ENCODE measurements around the gene UBE2E3.

DNA sequence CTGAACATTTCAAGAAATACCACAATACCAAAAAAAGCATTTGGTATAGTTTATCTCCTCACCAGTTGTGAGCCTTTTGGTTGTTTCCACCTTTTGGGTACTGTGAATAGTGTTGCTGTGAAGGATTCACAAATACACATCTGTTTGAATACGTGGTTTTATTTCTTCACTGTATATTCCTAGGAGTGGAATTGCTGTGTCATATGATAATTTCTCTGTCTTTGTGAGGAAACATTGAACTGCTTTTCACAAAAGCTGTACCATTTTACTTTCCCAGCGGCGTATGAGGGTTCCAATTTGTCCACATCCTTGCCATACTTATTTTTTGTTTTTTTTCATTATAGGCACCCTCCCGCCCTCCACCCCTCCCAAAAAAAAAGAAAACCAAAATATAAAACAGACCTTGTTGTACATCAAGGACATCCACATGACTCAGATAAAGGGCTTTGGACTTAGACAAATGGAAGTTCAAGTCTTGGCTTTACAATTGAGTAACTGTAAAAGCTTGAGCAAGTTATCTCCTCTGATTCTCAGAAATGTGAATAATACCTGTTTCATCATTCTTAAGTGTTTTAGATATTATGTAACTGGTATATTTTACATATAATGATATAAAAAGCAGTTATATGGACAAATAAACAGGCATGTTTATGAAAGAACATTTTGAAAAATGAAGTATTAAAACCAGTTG is 19.0 kb downstream of the UBE2E3 start:
- TF ChIP-seq, protein P1, sequence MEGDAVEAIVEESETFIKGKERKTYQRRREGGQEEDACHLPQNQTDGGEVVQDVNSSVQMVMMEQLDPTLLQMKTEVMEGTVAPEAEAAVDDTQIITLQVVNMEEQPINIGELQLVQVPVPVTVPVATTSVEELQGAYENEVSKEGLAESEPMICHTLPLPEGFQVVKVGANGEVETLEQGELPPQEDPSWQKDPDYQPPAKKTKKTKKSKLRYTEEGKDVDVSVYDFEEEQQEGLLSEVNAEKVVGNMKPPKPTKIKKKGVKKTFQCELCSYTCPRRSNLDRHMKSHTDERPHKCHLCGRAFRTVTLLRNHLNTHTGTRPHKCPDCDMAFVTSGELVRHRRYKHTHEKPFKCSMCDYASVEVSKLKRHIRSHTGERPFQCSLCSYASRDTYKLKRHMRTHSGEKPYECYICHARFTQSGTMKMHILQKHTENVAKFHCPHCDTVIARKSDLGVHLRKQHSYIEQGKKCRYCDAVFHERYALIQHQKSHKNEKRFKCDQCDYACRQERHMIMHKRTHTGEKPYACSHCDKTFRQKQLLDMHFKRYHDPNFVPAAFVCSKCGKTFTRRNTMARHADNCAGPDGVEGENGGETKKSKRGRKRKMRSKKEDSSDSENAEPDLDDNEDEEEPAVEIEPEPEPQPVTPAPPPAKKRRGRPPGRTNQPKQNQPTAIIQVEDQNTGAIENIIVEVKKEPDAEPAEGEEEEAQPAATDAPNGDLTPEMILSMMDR (IDR thresholded peaks at IDR 0.05; ENCODE audit: low read depth, low read length, missing input control): no peak
- TF ChIP-seq, protein P2, sequence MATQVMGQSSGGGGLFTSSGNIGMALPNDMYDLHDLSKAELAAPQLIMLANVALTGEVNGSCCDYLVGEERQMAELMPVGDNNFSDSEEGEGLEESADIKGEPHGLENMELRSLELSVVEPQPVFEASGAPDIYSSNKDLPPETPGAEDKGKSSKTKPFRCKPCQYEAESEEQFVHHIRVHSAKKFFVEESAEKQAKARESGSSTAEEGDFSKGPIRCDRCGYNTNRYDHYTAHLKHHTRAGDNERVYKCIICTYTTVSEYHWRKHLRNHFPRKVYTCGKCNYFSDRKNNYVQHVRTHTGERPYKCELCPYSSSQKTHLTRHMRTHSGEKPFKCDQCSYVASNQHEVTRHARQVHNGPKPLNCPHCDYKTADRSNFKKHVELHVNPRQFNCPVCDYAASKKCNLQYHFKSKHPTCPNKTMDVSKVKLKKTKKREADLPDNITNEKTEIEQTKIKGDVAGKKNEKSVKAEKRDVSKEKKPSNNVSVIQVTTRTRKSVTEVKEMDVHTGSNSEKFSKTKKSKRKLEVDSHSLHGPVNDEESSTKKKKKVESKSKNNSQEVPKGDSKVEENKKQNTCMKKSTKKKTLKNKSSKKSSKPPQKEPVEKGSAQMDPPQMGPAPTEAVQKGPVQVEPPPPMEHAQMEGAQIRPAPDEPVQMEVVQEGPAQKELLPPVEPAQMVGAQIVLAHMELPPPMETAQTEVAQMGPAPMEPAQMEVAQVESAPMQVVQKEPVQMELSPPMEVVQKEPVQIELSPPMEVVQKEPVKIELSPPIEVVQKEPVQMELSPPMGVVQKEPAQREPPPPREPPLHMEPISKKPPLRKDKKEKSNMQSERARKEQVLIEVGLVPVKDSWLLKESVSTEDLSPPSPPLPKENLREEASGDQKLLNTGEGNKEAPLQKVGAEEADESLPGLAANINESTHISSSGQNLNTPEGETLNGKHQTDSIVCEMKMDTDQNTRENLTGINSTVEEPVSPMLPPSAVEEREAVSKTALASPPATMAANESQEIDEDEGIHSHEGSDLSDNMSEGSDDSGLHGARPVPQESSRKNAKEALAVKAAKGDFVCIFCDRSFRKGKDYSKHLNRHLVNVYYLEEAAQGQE (IDR thresholded peaks at IDR 0.05): no peak
- no peak for TF ChIP-seq EGR1 (IDR thresholded peaks at IDR 0.05; ENCODE audit: low read depth in 2 of 2)
- TF ChIP-seq TAF1 (conservative IDR thresholded peaks at IDR 0.05): no peak
- TF ChIP-seq GABPA (IDR thresholded peaks at IDR 0.05 in 1 of 2, conservative IDR thresholded peaks at IDR 0.05 in 1 of 2): no peak
- TF ChIP-seq HNF4G (IDR thresholded peaks at IDR 0.05): no peak
- TF ChIP-seq RXRA (IDR thresholded peaks at IDR 0.05): no peak
- no peak for TF ChIP-seq SP1 (IDR thresholded peaks at IDR 0.05)
- no peak for TF ChIP-seq YY1 (IDR thresholded peaks at IDR 0.05)
- TF ChIP-seq, protein P3, sequence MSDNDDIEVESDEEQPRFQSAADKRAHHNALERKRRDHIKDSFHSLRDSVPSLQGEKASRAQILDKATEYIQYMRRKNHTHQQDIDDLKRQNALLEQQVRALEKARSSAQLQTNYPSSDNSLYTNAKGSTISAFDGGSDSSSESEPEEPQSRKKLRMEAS (IDR thresholded peaks at IDR 0.05): no peak
- no peak for TF ChIP-seq RAD21 (IDR thresholded peaks at IDR 0.05)
- TF ChIP-seq, protein P4, sequence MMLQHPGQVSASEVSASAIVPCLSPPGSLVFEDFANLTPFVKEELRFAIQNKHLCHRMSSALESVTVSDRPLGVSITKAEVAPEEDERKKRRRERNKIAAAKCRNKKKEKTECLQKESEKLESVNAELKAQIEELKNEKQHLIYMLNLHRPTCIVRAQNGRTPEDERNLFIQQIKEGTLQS (IDR thresholded peaks at IDR 0.05): no peak
- TF ChIP-seq JUND (IDR thresholded peaks at IDR 0.05): no peak
- TF ChIP-seq, protein P5, sequence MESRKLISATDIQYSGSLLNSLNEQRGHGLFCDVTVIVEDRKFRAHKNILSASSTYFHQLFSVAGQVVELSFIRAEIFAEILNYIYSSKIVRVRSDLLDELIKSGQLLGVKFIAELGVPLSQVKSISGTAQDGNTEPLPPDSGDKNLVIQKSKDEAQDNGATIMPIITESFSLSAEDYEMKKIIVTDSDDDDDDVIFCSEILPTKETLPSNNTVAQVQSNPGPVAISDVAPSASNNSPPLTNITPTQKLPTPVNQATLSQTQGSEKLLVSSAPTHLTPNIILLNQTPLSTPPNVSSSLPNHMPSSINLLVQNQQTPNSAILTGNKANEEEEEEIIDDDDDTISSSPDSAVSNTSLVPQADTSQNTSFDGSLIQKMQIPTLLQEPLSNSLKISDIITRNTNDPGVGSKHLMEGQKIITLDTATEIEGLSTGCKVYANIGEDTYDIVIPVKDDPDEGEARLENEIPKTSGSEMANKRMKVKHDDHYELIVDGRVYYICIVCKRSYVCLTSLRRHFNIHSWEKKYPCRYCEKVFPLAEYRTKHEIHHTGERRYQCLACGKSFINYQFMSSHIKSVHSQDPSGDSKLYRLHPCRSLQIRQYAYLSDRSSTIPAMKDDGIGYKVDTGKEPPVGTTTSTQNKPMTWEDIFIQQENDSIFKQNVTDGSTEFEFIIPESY (IDR thresholded peaks at IDR 0.05): no peak

All from liver (tissue), 3 donors.